Vagina (tissue), 2 donors: Measurements from ENCODE around the gene CD300A. TPM values are rescaled to one million over a fixed set of nuclear protein-coding genes. Genes with fewer than 3 reads are reported as not detected.
A peak's percentile ranks its signal among the peaks of the same experiment; 100 is the strongest.
"Not testable (repeated sequence)": the region's sequence is repeated elsewhere in the genome, so short reads cannot be mapped to it uniquely, and the experiment has no call there.

Experiments used
- DNase-seq, 2 donors: peaks; one replicate each; pipeline ENCODE4 v3.0.0-alpha.2; 2017; ENCODE audit errors: extremely low spot score in 2 of 2
- H3K27ac ChIP-seq: fragments of 200-600 bp; sonication (generic); one replicate; pipeline ENCODE4 v1.5.1; 2019
- H3K27me3 ChIP-seq: fragments of 200-600 bp; sonication (generic); one replicate; pipeline ENCODE4 v1.5.1; 2019
- H3K36me3 ChIP-seq, 2 donors: fragments of 200-600 bp; sonication (generic); one replicate each; pipeline ENCODE4 v1.5.1; 2017 to 2019
- H3K4me1 ChIP-seq: fragments of 200-600 bp; sonication (generic); one replicate; pipeline ENCODE4 v1.5.1; 2019
- H3K4me3 ChIP-seq, 2 donors: fragments of 200-600 bp; sonication (generic); 1 replicate in 1 of 2; 2 replicates in 1 of 2; pipeline ENCODE4 v1.5.1; 2016 to 2019
- H3K9me3 ChIP-seq: fragments of 200-600 bp; sonication (generic); one replicate; pipeline ENCODE4 v1.5.1; 2019
- CTCF ChIP-seq, 3 experiments: fragments of 450-650 bp in 2 of 3; fragments of 200-600 bp in 1 of 3; sonication (generic) in 1 of 3; IDR thresholded peaks; one replicate each; pipeline ENCODE4 v1.5.1; 2017 to 2019; ENCODE audit warnings: antibody characterized with exemption in 3 of 3, mild to moderate bottlenecking in 2 of 3, moderate library complexity in 2 of 3
- POLR2A ChIP-seq, 2 donors: fragments of 450-650 bp; IDR thresholded peaks; one replicate each; pipeline ENCODE4 v1.6.1; 2017; ENCODE audit warnings: antibody characterized with exemption in 2 of 2, mild to moderate bottlenecking in 2 of 2, moderate library complexity in 2 of 2
- POLR2AphosphoS5 ChIP-seq, 2 donors: sonication (generic); formaldehyde crosslinking; IDR thresholded peaks; one replicate each; pipeline ENCODE4 v1.9.0; 2017; ENCODE audit warnings: antibody characterized with exemption in 2 of 2, mild to moderate bottlenecking in 2 of 2, low read depth in 1 of 2; ENCODE audit not compliant: insufficient read depth in 1 of 2
- intact Hi-C: fragments of 100-400 bp; cut with DNase I; formaldehyde crosslinking; loops from one replicate; pipeline ENCODE4 v1.15.1; 2023
- total RNA-seq: library from RNA; depleted of rRNA; stranded (reverse); fragments of >200 nt; gene quantifications from one replicate; pipeline ENCODE4 v1.2.3, GENCODE V29; 2016

The CD300A gene
- total RNA-seq, 1 donor from 2014 or later, result 4.2 TPM

- DNase-seq, result no peak
- Histone ChIP-seq H3K27me3 (no peaks in the 10 kb centered on the region), H3K4me3 (no peak overlapping the region), H3K4me1 (no peaks in the 10 kb centered on the region), H3K9me3 (no peaks in the 10 kb centered on the region), H3K27ac (no peak overlapping the region), H3K36me3 (no peaks in the 10 kb centered on the region)
- TF ChIP-seq POLR2A (IDR thresholded peaks at IDR 0.05), result no peak
- TF ChIP-seq POLR2AphosphoS5 (IDR thresholded peaks at IDR 0.05; ENCODE audit: insufficient read depth in 1 of 2, low read depth in 1 of 2), result no peak
- TF ChIP-seq CTCF (IDR thresholded peaks at IDR 0.05), result no peak
- intact Hi-C loops, result no loop called here
Measured at GRCh38 chr17:74480290-74480689, 13.9 kb downstream of the CD300A start.

GRCh38 chr17:74481621-74482020 lies 15.2 kb downstream of the CD300A start:
- Histone ChIP-seq H3K27me3 (no peaks in the 10 kb centered on the region), H3K4me1 (no peaks in the 10 kb centered on the region), H3K9me3 (no peaks in the 10 kb centered on the region), H3K4me3 (no peak overlapping the region), H3K27ac (no peak overlapping the region), H3K36me3 (no peaks in the 10 kb centered on the region)
- intact Hi-C loops, result no loop called here
- no peak for TF ChIP-seq CTCF (IDR thresholded peaks at IDR 0.05)
- TF ChIP-seq POLR2A (IDR thresholded peaks at IDR 0.05), result no peak
- TF ChIP-seq POLR2AphosphoS5 (IDR thresholded peaks at IDR 0.05; ENCODE audit: insufficient read depth in 1 of 2, low read depth in 1 of 2), result no peak
- DNase-seq, result no peak

- Histone ChIP-seq H3K27me3 (no peaks in the 10 kb centered on the region), H3K4me1 (no peaks in the 10 kb centered on the region), H3K36me3 (no peaks in the 10 kb centered on the region), H3K4me3 (no peak overlapping the region), H3K9me3 (no peaks in the 10 kb centered on the region), H3K27ac (no peak overlapping the region)
- TF ChIP-seq CTCF (IDR thresholded peaks at IDR 0.05), result no peak
- TF ChIP-seq POLR2AphosphoS5 (IDR thresholded peaks at IDR 0.05; ENCODE audit: insufficient read depth in 1 of 2, low read depth in 1 of 2), result no peak
- TF ChIP-seq POLR2A (IDR thresholded peaks at IDR 0.05), result no peak
- no peak for DNase-seq
- intact Hi-C loops, result no loop called here
Measured at GRCh38 chr17:74484066-74484465, 17.6 kb downstream of the CD300A start.

GRCh38 chr17:74485022-74485743 lies 18.7 kb downstream of the CD300A start:
- intact Hi-C loops, result no loop called here
- Histone ChIP-seq H3K36me3 (no peaks in the 10 kb centered on the region), H3K9me3 (no peaks in the 10 kb centered on the region), H3K27me3 (no peaks in the 10 kb centered on the region), H3K4me3 (no peak overlapping the region), H3K4me1 (no peaks in the 10 kb centered on the region), H3K27ac (no peak overlapping the region)
- peak in 1 of 2 donors; percentile 9 for DNase-seq
- no peak for TF ChIP-seq CTCF (IDR thresholded peaks at IDR 0.05)
- TF ChIP-seq POLR2AphosphoS5 (IDR thresholded peaks at IDR 0.05; ENCODE audit: insufficient read depth in 1 of 2, low read depth in 1 of 2), result no peak
- no peak for TF ChIP-seq POLR2A (IDR thresholded peaks at IDR 0.05)

GRCh38 chr17:74485841-74486240 lies 19.4 kb downstream of the CD300A start:
- intact Hi-C loops, result no loop called here
- Histone ChIP-seq H3K9me3 (no peaks in the 10 kb centered on the region), H3K27ac (no peak overlapping the region), H3K27me3 (no peaks in the 10 kb centered on the region), H3K4me1 (no peaks in the 10 kb centered on the region), H3K36me3 (no peaks in the 10 kb centered on the region), H3K4me3 (no peak overlapping the region)
- DNase-seq, result peak in 1 of 2 donors; percentile 74
- TF ChIP-seq CTCF (IDR thresholded peaks at IDR 0.05), result no peak
- no peak for TF ChIP-seq POLR2AphosphoS5 (IDR thresholded peaks at IDR 0.05; ENCODE audit: insufficient read depth in 1 of 2, low read depth in 1 of 2)
- TF ChIP-seq POLR2A (IDR thresholded peaks at IDR 0.05), result no peak

GRCh38 chr17:74488276-74488675 lies 21.8 kb downstream of the CD300A start:
- H3K4me1 ChIP-seq, H3K4me3 ChIP-seq, H3K9me3 ChIP-seq, H3K36me3 ChIP-seq, H3K27ac ChIP-seq, H3K27me3 ChIP-seq, intact Hi-C loops: not testable (repeated sequence)
- peak; percentile 22 to 64 for DNase-seq
